Immature natural killer cell (primary cell): ENCODE measurements around the gene C11orf52. TPM values are rescaled to one million over a fixed set of nuclear protein-coding genes. Genes with fewer than 3 reads are reported as not detected.
"Not testable (repeated sequence)": the region's sequence is repeated elsewhere in the genome, so short reads cannot be mapped to it uniquely, and the experiment has no call there.

Source experiments
- DNase-seq, 3 donors: peaks; one replicate each; pipeline ENCODE4 v3.0.0; 2022; ENCODE audit warnings: mixed read lengths in 1 of 3
- H3K27ac Mint-ChIP-seq, 6 donors: one replicate each; pipeline ENCODE4 v1.8.0; 2020; ENCODE audit warnings: mixed read lengths in 6 of 6, mild to moderate bottlenecking in 5 of 6, inconsistent platforms in 4 of 6, moderate library complexity in 3 of 6
- H3K27me3 Mint-ChIP-seq, 3 donors: one replicate each; pipeline ENCODE4 v1.8.0; 2020 to 2021; ENCODE audit warnings: low read depth in 3 of 3, mild to moderate bottlenecking in 3 of 3, mixed read lengths in 3 of 3, moderate library complexity in 3 of 3, inconsistent platforms in 1 of 3
- H3K36me3 Mint-ChIP-seq, 3 donors: one replicate each; pipeline ENCODE4 v1.8.0; 2020; ENCODE audit warnings: mixed read lengths in 3 of 3, inconsistent platforms in 2 of 3, mild to moderate bottlenecking in 2 of 3
- H3K4me1 Mint-ChIP-seq, 2 donors: one replicate each; pipeline ENCODE4 v1.8.0; 2020; ENCODE audit warnings: inconsistent platforms in 2 of 2, mild to moderate bottlenecking in 2 of 2, mixed read lengths in 2 of 2, moderate library complexity in 1 of 2
- H3K4me3 Mint-ChIP-seq, 5 donors: one replicate each; pipeline ENCODE4 v1.8.0; 2020; ENCODE audit warnings: mild to moderate bottlenecking in 5 of 5, mixed read lengths in 5 of 5, inconsistent platforms in 3 of 5, moderate library complexity in 3 of 5
- H3K9me3 Mint-ChIP-seq, 6 donors: one replicate each; pipeline ENCODE4 v1.8.0; 2020; ENCODE audit warnings: mild to moderate bottlenecking in 6 of 6, mixed read lengths in 6 of 6, inconsistent platforms in 4 of 6, moderate library complexity in 3 of 6
- polyA plus RNA-seq, 3 donors: library from polyadenylated mRNA; unstranded; fragments of 300-500 nt; fragmentation: Illumina TruSeq; gene quantifications; one replicate each; pipeline ENCODE4 v1.2.3, GENCODE V29; 2021

C11orf52 gene
- polyA plus RNA-seq, 3 donors from 2014 or later, result not detected

GRCh38 chr11:111920908-111921307 lies 2.2 kb downstream of the C11orf52 start:
- peaks cover 0 to 4% (median 0%) of the 10 kb centered on the region in 3 donors for H3K36me3 Mint-ChIP-seq
- peaks cover 3 to 4% of the 10 kb centered on the region in 2 donors for H3K4me1 Mint-ChIP-seq
- no peak overlapping the region for H3K4me3 Mint-ChIP-seq

GRCh38 chr11:111921541-111922230 lies 3.0 kb downstream of the C11orf52 start:
- H3K4me3 Mint-ChIP-seq, result no peak overlapping the region
- no peak for DNase-seq
- H3K9me3 Mint-ChIP-seq, result peaks cover 0 to under 1% (median 0%) of the 10 kb centered on the region in 6 donors
- peaks cover 3 to 6% (median 5%) of the 10 kb centered on the region in 3 donors for H3K27me3 Mint-ChIP-seq
- H3K27ac Mint-ChIP-seq, result no peak overlapping the region
- peaks cover 10 to 12% of the 10 kb centered on the region in 2 donors for H3K4me1 Mint-ChIP-seq
- peaks cover 0 to 4% (median 0%) of the 10 kb centered on the region in 3 donors for H3K36me3 Mint-ChIP-seq

More at GRCh38 chr11:111920908-111921307, 2.2 kb downstream of the C11orf52 start:
- DNase-seq, result no peak
- Mint-ChIP-seq H3K27ac (no peak overlapping the region), H3K27me3 (peaks cover 3 to 10% (median 8%) of the 10 kb centered on the region in 3 donors), H3K9me3 (peaks cover 0 to 1% (median 0%) of the 10 kb centered on the region in 6 donors)

DNA sequence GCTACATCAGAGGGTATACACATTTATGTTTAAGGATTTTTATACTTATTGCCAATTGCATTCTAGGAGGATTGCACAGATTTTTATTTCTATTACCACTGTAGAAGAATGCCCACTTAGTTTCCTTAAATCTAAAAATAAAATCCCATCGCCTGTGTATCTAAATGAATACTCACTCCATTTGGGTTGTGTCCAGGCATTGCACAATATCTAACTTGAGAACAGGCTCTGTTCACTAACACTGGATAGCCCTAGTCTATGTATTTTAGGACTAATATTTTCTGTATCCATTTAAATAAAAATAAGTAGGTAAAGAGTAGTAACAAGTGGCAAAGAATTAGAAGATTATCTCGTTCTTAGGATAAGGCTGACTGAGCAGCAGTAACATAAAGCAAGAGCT lies 4.1 kb downstream of the C11orf52 start:
- Mint-ChIP-seq H3K27ac (no peak overlapping the region), H3K4me3 (no peak overlapping the region), H3K36me3 (no peaks in the 10 kb centered on the region), H3K9me3 (no peaks in the 10 kb centered on the region), H3K4me1 (peaks cover 16 to 20% of the 10 kb centered on the region in 2 donors), H3K27me3 (peaks cover 3 to 11% (median 9%) of the 10 kb centered on the region in 3 donors)
- no peak for DNase-seq

DNA sequence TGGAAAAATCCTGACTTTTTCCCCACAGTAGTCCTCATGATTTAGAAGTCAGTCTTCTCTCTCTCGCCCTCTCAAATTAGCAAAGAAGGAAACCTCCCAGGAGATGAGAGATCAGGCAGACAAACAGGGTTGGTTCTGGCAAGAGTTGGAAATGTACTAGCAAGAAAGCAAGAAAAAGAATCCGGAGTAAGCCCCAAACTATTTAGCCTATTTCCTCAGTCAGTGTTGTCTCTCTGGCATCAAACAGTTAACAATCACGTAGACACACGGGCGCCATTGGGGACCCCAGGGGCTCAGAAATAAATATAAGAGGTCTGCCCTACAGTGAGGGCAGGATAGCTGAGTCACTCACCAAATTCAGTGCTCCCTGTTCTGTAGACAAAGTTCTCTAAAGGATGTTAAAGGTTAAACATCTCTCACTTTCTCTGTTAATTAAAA lies 4.7 kb downstream of the C11orf52 start:
- Mint-ChIP-seq H3K4me1 (peaks cover 16 to 20% of the 10 kb centered on the region in 2 donors), H3K27ac (no peak overlapping the region), H3K9me3 (no peaks in the 10 kb centered on the region), H3K4me3 (no peak overlapping the region), H3K27me3 (peaks cover 3 to 11% (median 9%) of the 10 kb centered on the region in 3 donors), H3K36me3 (no peaks in the 10 kb centered on the region)
- no peak for DNase-seq

GRCh38 chr11:111923951-111924350 lies 5.2 kb downstream of the C11orf52 start:
- peaks cover 16 to 20% of the 10 kb centered on the region in 2 donors for H3K4me1 Mint-ChIP-seq
- no peaks in the 10 kb centered on the region for H3K36me3 Mint-ChIP-seq
- H3K27ac Mint-ChIP-seq, result no peak overlapping the region
- no peak overlapping the region for H3K4me3 Mint-ChIP-seq
- H3K9me3 Mint-ChIP-seq, result no peaks in the 10 kb centered on the region
- DNase-seq, result no peak
- peaks cover 3 to 11% (median 9%) of the 10 kb centered on the region in 3 donors for H3K27me3 Mint-ChIP-seq

DNA sequence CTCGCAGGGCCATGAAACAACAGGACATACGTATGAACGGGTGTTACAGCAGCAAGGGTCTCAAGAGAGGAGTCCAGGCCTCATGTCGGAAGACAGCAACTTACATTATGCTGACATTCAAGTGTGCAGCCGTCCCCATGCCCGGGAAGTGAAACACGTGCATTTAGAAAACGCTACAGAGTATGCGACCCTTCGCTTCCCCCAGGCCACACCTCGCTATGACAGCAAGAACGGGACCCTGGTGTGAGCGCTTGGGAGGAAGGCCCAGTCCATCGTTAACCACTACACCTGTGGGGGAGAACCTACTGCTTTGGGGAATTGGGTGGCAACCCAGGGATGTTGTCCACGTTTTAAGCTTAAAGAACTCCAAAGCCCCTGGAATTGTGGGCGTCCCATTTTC lies 7.2 kb downstream of the C11orf52 start:
- no peak for DNase-seq
- Mint-ChIP-seq H3K36me3 (no peaks in the 10 kb centered on the region), H3K27me3 (peaks cover 3 to 11% (median 9%) of the 10 kb centered on the region in 3 donors), H3K4me3 (peak overlapping the region; percentile 33 to 84 (median 69)), H3K27ac (peak overlapping the region in 5 of 6 donors; percentile 54 to 92 (median 89)), H3K4me1 (peaks cover 16 to 20% of the 10 kb centered on the region in 2 donors), H3K9me3 (no peaks in the 10 kb centered on the region)

GRCh38 chr11:111926505-111927391 lies 8.0 kb downstream of the C11orf52 start:
- Mint-ChIP-seq H3K27me3 (peaks cover 3 to 11% (median 9%) of the 10 kb centered on the region in 3 donors), H3K4me1 (peaks cover 16 to 20% of the 10 kb centered on the region in 2 donors), H3K27ac (peak overlapping the region; percentile 70 to 95 (median 92)), H3K9me3 (no peaks in the 10 kb centered on the region), H3K4me3 (peak overlapping the region; percentile 84 to 90 (median 87)), H3K36me3 (no peaks in the 10 kb centered on the region)
- DNase-seq, result peak; percentile 97 to 98 (median 97)

DNA sequence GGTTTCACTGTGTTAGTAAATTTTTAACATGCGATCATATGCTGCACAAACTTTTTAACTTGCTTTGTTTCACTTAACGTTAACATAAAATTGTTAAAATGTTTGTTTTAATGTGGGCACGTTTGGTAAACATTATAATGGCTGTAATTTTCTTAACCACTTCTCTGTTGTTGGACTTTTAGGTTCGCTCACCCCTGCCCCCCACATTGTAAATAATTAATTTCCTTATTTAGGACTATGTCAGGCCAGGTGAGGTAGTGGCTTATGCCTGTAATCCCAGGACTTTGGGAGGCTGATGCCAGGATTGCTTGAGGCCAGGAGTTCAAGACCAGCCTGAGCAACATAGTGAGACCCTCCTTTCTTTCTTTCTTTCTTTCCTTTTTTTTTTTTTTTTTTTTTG lies 11.8 kb downstream of the C11orf52 start:
- Mint-ChIP-seq H3K4me1 (peaks cover 16 to 30% of the 10 kb centered on the region in 2 donors), H3K9me3 (no peaks in the 10 kb centered on the region), H3K36me3 (no peaks in the 10 kb centered on the region), H3K4me3 (no peak overlapping the region), H3K27me3 (peaks cover 3 to 10% (median 4%) of the 10 kb centered on the region in 3 donors), H3K27ac (no peak overlapping the region)
- DNase-seq, result no peak

DNA sequence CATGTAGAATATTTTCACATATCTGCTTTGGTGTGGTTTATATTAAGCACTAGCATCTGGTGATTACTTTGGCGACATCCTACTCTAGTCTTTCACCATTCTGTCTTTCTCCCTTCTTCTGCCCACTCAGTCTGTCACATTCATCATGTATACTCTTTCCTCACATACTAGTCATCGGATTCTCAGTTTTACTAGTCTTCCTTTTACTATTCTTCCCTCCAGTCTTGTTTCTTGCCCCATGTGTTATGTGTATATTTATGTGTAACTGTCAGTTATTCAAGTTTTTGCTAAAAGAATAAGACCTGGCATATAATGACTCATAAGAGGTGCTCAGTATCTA lies 13.9 kb downstream of the C11orf52 start:
- Mint-ChIP-seq H3K9me3 (no peaks in the 10 kb centered on the region), H3K27me3 (peaks cover 0 to 4% (median 4%) of the 10 kb centered on the region in 3 donors), H3K4me3 (peak overlapping the region in 1 of 5 donors; percentile 57), H3K36me3 (no peaks in the 10 kb centered on the region), H3K27ac (no peak overlapping the region), H3K4me1 (peaks cover 8 to 31% of the 10 kb centered on the region in 2 donors)
- no peak for DNase-seq

GRCh38 chr11:111933176-111933575 lies 14.5 kb downstream of the C11orf52 start:
- not testable (repeated sequence) for DNase-seq, H3K27ac Mint-ChIP-seq, H3K4me3 Mint-ChIP-seq, H3K36me3 Mint-ChIP-seq, H3K27me3 Mint-ChIP-seq, H3K9me3 Mint-ChIP-seq
- peaks cover 13 to 37% of the 10 kb centered on the region in 2 donors for H3K4me1 Mint-ChIP-seq

GRCh38 chr11:111933872-111934271 lies 15.2 kb downstream of the C11orf52 start:
- no peak overlapping the region for H3K27ac Mint-ChIP-seq
- no peaks in the 10 kb centered on the region for H3K36me3 Mint-ChIP-seq
- H3K9me3 Mint-ChIP-seq, result no peaks in the 10 kb centered on the region
- H3K4me1 Mint-ChIP-seq, result peaks cover 20 to 43% of the 10 kb centered on the region in 2 donors
- DNase-seq, result no peak
- H3K27me3 Mint-ChIP-seq, result peaks cover 1 to 4% (median 4%) of the 10 kb centered on the region in 3 donors
- no peak overlapping the region for H3K4me3 Mint-ChIP-seq

GRCh38 chr11:111934306-111934705 lies 15.6 kb downstream of the C11orf52 start:
- Mint-ChIP-seq H3K9me3 (no peaks in the 10 kb centered on the region), H3K4me3 (no peak overlapping the region)

DNA sequence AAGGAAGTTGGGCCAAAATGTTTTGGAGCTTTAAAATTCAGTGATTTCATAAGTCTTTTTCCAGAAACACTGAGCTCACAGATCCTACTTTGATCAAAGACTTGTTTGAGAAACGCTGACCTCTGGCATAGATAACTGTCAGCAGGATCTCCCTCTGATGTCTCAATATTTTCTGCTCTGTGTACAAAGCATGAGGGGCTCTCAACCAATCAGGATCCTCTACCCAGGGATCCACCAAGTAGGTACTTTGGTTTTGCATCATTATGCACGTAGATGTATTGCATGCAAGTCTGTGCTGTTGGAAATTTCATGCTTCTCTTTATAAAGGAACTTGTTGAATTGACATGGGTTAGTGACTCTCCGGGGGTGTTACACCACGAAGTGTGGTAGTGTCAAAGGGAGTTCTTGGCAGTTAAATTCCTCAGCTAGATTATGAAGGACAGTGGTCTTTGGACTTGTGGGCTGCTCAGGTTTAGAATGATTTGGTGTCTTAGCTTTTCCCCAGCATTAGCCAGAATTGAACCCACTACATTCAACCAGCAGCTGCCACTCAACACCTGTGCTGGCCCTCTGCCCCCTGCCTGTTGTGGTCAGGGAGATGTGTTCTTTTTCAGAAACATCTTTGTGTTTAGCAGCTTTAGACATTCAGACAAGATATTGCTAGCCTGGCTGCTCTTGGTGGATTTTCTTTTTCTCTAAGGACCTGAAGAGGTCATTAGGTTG lies 16.8 kb downstream of the C11orf52 start:
- H3K9me3 Mint-ChIP-seq, result no peaks in the 10 kb centered on the region
- DNase-seq, result no peak
- peak overlapping the region in 2 of 6 donors; percentile 63 to 72 for H3K27ac Mint-ChIP-seq
- H3K4me1 Mint-ChIP-seq, result peaks cover 21 to 47% of the 10 kb centered on the region in 2 donors
- peaks cover 1 to 4% (median 4%) of the 10 kb centered on the region in 3 donors for H3K27me3 Mint-ChIP-seq
- H3K4me3 Mint-ChIP-seq, result peak overlapping the region; percentile 0 to 86 (median 51)
- H3K36me3 Mint-ChIP-seq, result no peaks in the 10 kb centered on the region

More at GRCh38 chr11:111934306-111934705, 15.6 kb downstream of the C11orf52 start:
- DNase-seq, result no peak
- peaks cover 1 to 4% (median 4%) of the 10 kb centered on the region in 3 donors for H3K27me3 Mint-ChIP-seq
- H3K27ac Mint-ChIP-seq, result no peak overlapping the region
- H3K36me3 Mint-ChIP-seq, result no peaks in the 10 kb centered on the region
- peaks cover 21 to 47% of the 10 kb centered on the region in 2 donors for H3K4me1 Mint-ChIP-seq
